GM12878 (cell line): ENCODE data around the gene USP28. TPM values are rescaled to one million over a fixed set of nuclear protein-coding genes. Genes with fewer than 3 reads are reported as not detected.

ENCODE experiments used
- ATAC-seq: fragments of 200-7000 bp; cut with Tn5 transposase; 3 replicates; pipeline ENCODE4 v1.9.1; 2020; ENCODE audit warnings: mild to moderate bottlenecking, moderate library complexity
- BruUV-seq: library from RNA; stranded (reverse); fragments of 400-500 nt; replicated peaks from 2 replicates; lab custom pipeline; 2021; lab: Mats Ljungman, UMichigan
- CTCF ChIA-PET: fragments of 300-600 bp; sonication (Branson Sonifier 250); formaldehyde crosslinking; extraction: SDS; loops from one replicate; lab custom pipeline; 2021; ENCODE audit warnings: inconsistent platforms; lab: Yijun Ruan, JAX
- POLR2A ChIA-PET: fragments of 350-600 bp; formaldehyde crosslinking; extraction: SDS; loops from one replicate; lab custom pipeline; 2021; ENCODE audit warnings: inconsistent platforms; lab: Charles Lee
- RAD21 ChIA-PET: fragments of 300-600 bp; sonication (Branson Sonifier 250); formaldehyde crosslinking; loops from one replicate; lab custom pipeline; 2023; ENCODE audit warnings: antibody characterized with exemption; ENCODE audit not compliant: unreplicated experiment; lab: Charles Lee
- SMC1A ChIA-PET: fragments of 300-600 bp; sonication (Branson Sonifier 250); formaldehyde crosslinking; loops from one replicate; lab custom pipeline; 2023; ENCODE audit not compliant: unreplicated experiment, uncharacterized antibody; lab: Charles Lee
- DNase-seq: peaks from one replicate; pipeline ENCODE4 v3.0.0-alpha.2; 2011; ENCODE audit warnings: low read depth, low spot score
- FAIRE-seq: peaks from 3 replicates; lab custom pipeline; 2011; peaks lifted over from hg19 to GRCh38; lab: Jason Lieb, UNC
- H2AFZ ChIP-seq: 2 replicates; pipeline ENCODE4 v1.6.0; 2011; ENCODE audit warnings: low read depth, low read length, control low read depth; ENCODE audit not compliant: control insufficient read depth
- H3K27ac ChIP-seq: 2 replicates; pipeline ENCODE4 v1.5.1; 2011; ENCODE audit warnings: control low read depth; ENCODE audit not compliant: control insufficient read depth, insufficient read depth
- H3K27me3 ChIP-seq, 2 experiments: replicated peaks in 1 of 2; 2 replicates each; pipeline versions ENCODE4 v1.6.0 to v1.6.1; 2011; ENCODE audit warnings: low read length in 1 of 2; ENCODE audit not compliant: control insufficient read depth in 2 of 2, insufficient read depth in 2 of 2
- H3K36me3 ChIP-seq, 2 experiments: 2 replicates each; pipeline ENCODE4 v1.5.1; 2011; ENCODE audit warnings: low read length in 1 of 2; ENCODE audit not compliant: control insufficient read depth in 2 of 2, insufficient read depth in 2 of 2
- H3K4me1 ChIP-seq: 2 replicates; pipeline ENCODE4 v1.6.1; 2011; ENCODE audit warnings: mild to moderate bottlenecking, low read length, moderate library complexity, mixed read lengths; ENCODE audit not compliant: control insufficient read depth, insufficient read depth
- H3K4me2 ChIP-seq: 2 replicates; pipeline ENCODE4 v1.6.0; 2011; ENCODE audit warnings: control low read depth; ENCODE audit not compliant: control insufficient read depth, insufficient read depth
- H3K4me3 ChIP-seq: fragments of 200-600 bp; sonication (generic); 2 replicates; pipeline ENCODE4 v1.5.1; 2016
- H3K79me2 ChIP-seq: 2 replicates; pipeline ENCODE4 v1.6.0; 2011; ENCODE audit warnings: low read length; ENCODE audit not compliant: control insufficient read depth, insufficient read depth
- H3K9ac ChIP-seq: 2 replicates; pipeline ENCODE4 v1.8.0; 2011; ENCODE audit warnings: low read length, control low read depth, mixed read lengths; ENCODE audit not compliant: control insufficient read depth, insufficient read depth
- H3K9me3 ChIP-seq: replicated peaks from 3 replicates; pipeline ENCODE4 v1.5.1; 2011; ENCODE audit warnings: mild to moderate bottlenecking, low read length; ENCODE audit not compliant: control insufficient read depth, insufficient read depth
- H4K20me1 ChIP-seq: 2 replicates; pipeline ENCODE4 v1.6.0; 2011; ENCODE audit not compliant: control insufficient read depth, insufficient read depth
- BCL11A ChIP-seq: IDR thresholded peaks from 2 replicates; pipeline ENCODE4 v1.6.1; 2011; ENCODE audit warnings: low read depth, low read length
- FOS ChIP-seq: IDR thresholded peaks from 3 replicates; pipeline ENCODE4 v1.6.1; 2011; ENCODE audit warnings: borderline replicate concordance; ENCODE audit not compliant: insufficient read length; ENCODE audit errors: extremely low read depth
- JUNB ChIP-seq: IDR thresholded peaks from 2 replicates; pipeline ENCODE4 v1.6.1; 2016; ENCODE audit warnings: antibody characterized with exemption, mild to moderate bottlenecking
- MEF2B ChIP-seq: fragments of 450-650 bp; IDR thresholded peaks from 2 replicates; pipeline ENCODE4 v1.6.1; 2018; ENCODE audit warnings: mild to moderate bottlenecking, moderate library complexity; ENCODE audit not compliant: partially characterized antibody, poor library complexity, severe bottlenecking
- PAX5 ChIP-seq: IDR thresholded peaks from 2 replicates; pipeline ENCODE4 v1.6.1; 2011; ENCODE audit warnings: low read depth, low read length, borderline replicate concordance
- SMAD5 ChIP-seq: IDR thresholded peaks from 2 replicates; pipeline ENCODE4 v1.6.1; 2016; ENCODE audit warnings: antibody characterized with exemption, low read depth
- SP1 ChIP-seq: IDR thresholded peaks from one replicate; pipeline ENCODE4 v1.6.1; 2011; ENCODE audit warnings: low read depth, low read length
- SPI1 ChIP-seq: IDR thresholded peaks from 2 replicates; pipeline ENCODE4 v1.6.1; 2011; ENCODE audit warnings: low read depth, mild to moderate bottlenecking, low read length, moderate library complexity, borderline replicate concordance; ENCODE audit not compliant: insufficient read depth
- ZNF384 ChIP-seq: IDR thresholded peaks from 2 replicates; pipeline ENCODE4 v1.6.1; 2012; ENCODE audit warnings: low read depth, mild to moderate bottlenecking, low read length, improper control_type of control experiment, borderline replicate concordance
- WGBS: methylation state at CpG from one replicate; pipeline ENCODE4 v1.1.6; 2016; ENCODE audit warnings: low lambda C conversion rate; ENCODE audit not compliant: insufficient replicate concordance, insufficient coverage; ENCODE audit errors: missing lambda C conversion rate; 5-methylcytosine and 5-hydroxymethylcytosine counted together
- in situ Hi-C: fragments of 300-500 bp; cut with MboI; formaldehyde crosslinking; loops from 9 replicates; pipeline ENCODE4 v1.14.3; 2018; ENCODE audit warnings: mixed read lengths
- intact Hi-C: fragments of 100-400 bp; cut with micrococcal nuclease; formaldehyde crosslinking; loops from one replicate; pipeline ENCODE4 v1.14.2; 2022; ENCODE audit not compliant: unreplicated experiment
- polyA plus RNA-seq, 11 experiments: library from polyadenylated mRNA; depleted of rRNA in 4 of 11; unstranded in 6 of 11; stranded (reverse) in 5 of 11; fragments of >200 nt; fragmentation: Nextera tagmentation in 4 of 11; fragmentation: Illumina TruSeq in 1 of 11; extraction: Ambion mirVana in 4 of 11; extraction: Trizol in 1 of 11; gene quantifications; 1 replicate in 1 of 11; 2 replicates in 10 of 11; pipeline versions ENCODE4 v1.2.1 to v1.2.3, GENCODE V29; 2011 to 2016; ENCODE audit warnings: inconsistent platforms in 2 of 11, missing spikeins in 2 of 11, low read depth in 1 of 11
- total RNA-seq, 4 experiments: library from RNA; depleted of rRNA in 3 of 4; stranded (reverse); fragments of >200 nt in 3 of 4; fragmentation: Illumina TruSeq in 1 of 4; extraction: Trizol in 1 of 4; gene quantifications; 2 replicates each; pipeline versions ENCODE4 v1.2.1 to v1.2.3, GENCODE V29; 2013 to 2021
- TF ChIP-seq, protein P1 (sequence below): fragments of 450-650 bp; IDR thresholded peaks from 2 replicates; pipeline ENCODE4 v1.6.1; 2017; ENCODE audit warnings: borderline replicate concordance

The USP28 gene
- total and polyA plus RNA-seq, 10 of the 15 experiments (the other 5 are each of a cell fraction or from before 2014, with no cell fraction given) = 2.8 to 60.4 (median 24.1) TPM

DNA sequence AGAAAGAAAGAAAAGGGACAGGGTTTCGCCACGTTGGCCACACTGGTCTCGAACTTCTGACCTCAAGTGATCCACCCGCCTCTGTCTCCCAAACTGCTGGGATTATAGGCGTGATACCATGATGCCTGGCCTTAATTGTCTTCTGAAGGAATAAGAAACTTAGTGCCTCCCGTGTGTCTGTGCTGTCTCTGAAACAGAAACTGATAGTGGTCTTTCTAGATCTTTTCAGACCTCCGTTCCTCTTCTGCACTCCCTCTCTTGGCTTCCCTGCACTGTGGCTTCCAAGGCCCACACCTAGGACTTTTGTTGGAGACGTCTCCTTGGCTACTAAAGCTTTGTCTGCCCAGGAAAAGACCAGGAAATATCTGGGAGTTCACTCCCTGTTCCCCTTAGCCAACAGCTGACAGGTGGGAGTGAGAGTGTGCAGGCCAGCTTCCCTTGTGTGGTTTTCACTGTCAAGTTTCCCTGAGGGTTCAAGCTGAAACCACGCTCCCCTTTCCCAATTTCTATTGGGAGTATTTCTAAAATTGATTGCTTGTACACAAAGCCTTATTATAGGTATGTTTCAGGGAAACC is 19.1 kb upstream of the USP28 start:
- RAD21 ChIA-PET = no interaction called here

DNA sequence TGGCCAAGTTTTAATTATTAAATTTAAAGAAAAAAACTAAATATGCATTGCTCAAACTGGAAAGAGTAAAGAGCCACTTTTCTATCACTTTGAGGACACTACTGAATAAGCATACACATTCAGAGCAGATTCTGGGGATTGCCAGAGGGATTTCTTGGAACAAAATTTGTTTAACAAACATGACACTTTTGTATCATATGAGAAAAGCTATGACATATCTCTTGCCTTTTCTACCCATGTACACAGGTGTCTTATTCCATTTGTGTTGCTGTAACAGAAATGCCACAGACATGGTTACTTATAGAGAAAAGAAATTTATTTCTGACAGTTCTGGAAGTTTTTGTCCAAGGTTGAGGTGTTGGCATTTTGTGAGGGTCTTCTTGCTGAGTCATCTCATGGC is 13.5 kb upstream of the USP28 start:
- no peak for TF ChIP-seq MEF2B
- TF ChIP-seq ZNF384 = no peak
- no peak for TF ChIP-seq JUNB
- no peak for TF ChIP-seq PAX5
- no peak for TF ChIP-seq FOS
- TF ChIP-seq, protein P1, sequence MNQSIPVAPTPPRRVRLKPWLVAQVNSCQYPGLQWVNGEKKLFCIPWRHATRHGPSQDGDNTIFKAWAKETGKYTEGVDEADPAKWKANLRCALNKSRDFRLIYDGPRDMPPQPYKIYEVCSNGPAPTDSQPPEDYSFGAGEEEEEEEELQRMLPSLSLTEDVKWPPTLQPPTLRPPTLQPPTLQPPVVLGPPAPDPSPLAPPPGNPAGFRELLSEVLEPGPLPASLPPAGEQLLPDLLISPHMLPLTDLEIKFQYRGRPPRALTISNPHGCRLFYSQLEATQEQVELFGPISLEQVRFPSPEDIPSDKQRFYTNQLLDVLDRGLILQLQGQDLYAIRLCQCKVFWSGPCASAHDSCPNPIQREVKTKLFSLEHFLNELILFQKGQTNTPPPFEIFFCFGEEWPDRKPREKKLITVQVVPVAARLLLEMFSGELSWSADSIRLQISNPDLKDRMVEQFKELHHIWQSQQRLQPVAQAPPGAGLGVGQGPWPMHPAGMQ = no peak
- TF ChIP-seq BCL11A = no peak
- TF ChIP-seq SMAD5 = no peak
- H2AFZ ChIP-seq = no peak overlapping the region
- intact Hi-C loops = no loop called here

More for the DNA sequence above, 19.1 kb upstream of the USP28 start:
- Histone ChIP-seq H3K27me3 (peaks cover 0 to 2% of the 10 kb centered on the region in 2 experiments; a peak in 1 of 4 replicates), H3K9me3 (no peaks in the 10 kb centered on the region), H3K4me1 (peaks cover 10% of the 10 kb centered on the region), H3K27ac (no peak overlapping the region), H4K20me1 (no peaks in the 10 kb centered on the region), H3K4me2 (peak overlapping the region; percentile 71; the same call in 1 of the 2 replicates), H3K79me2 (no peaks in the 10 kb centered on the region), H3K4me3 (no peak overlapping the region; the same call in 1 of the 2 replicates), H2AFZ (peak overlapping the region; percentile 69), H3K9ac (no peak overlapping the region), H3K36me3 (no peaks in the 10 kb centered on the region)
- WGBS = 8% methylated on average over 9 of the region's 9 CpGs
- ChIA-PET SMC1A (interaction anchor here (2.7 to 4.0 kb wide), 2 partner anchors 89 to 367 kb away, joined by 12 to 40 read pairs; no protein-coding TSS in a partner anchor), CTCF (interaction anchor here (0.6 to 6.0 kb wide), 4 partner anchors 11 to 366 kb away, joined by 3 to 120 read pairs (median 16); partner anchors contain the start of gene HTR3B), POLR2A (no interaction called here)
- no TSS peak for BruUV-seq
- FAIRE-seq (peak; percentile 75), DNase-seq (no peak), ATAC-seq (peak; percentile 81)
- in situ Hi-C loops (no loop called here), intact Hi-C loops (no loop called here)
- TF ChIP-seq SP1 = no peak
- TF ChIP-seq SPI1 = peak; percentile 10; the same call in 1 of the 2 replicates
- TF ChIP-seq, all 136 proteins: peak for 1

More for the DNA sequence above, 13.5 kb upstream of the USP28 start:
- no peaks in the 10 kb centered on the region for H3K79me2 ChIP-seq
- no peak overlapping the region for H3K27ac ChIP-seq
- BruUV-seq = no TSS peak
- no peak overlapping the region for H3K9ac ChIP-seq
- ChIA-PET RAD21 (interaction anchor here (0.6 kb wide), 1 partner anchor 14 kb away, joined by 3 read pairs; no protein-coding TSS in a partner anchor), SMC1A (no interaction called here), CTCF (interaction anchor here (0.9 kb wide), 1 partner anchor 74 kb away, joined by 3 read pairs; no protein-coding TSS in a partner anchor), POLR2A (interaction anchor here (0.7 kb wide), 1 partner anchor 1533 kb away, joined by 7 read pairs; no protein-coding TSS in a partner anchor)
- H3K36me3 ChIP-seq = no peaks in the 10 kb centered on the region
- DNase-seq = no peak
- H4K20me1 ChIP-seq = no peaks in the 10 kb centered on the region
- no peak overlapping the region for H3K4me3 ChIP-seq
- in situ Hi-C loops = no loop called here
- no peaks in the 10 kb centered on the region for H3K27me3 ChIP-seq
- peaks cover 1% of the 10 kb centered on the region; the same call in 1 of the 2 replicates for H3K4me1 ChIP-seq
- no peak overlapping the region for H3K4me2 ChIP-seq
- no peak for ATAC-seq
- FAIRE-seq = no peak
- no peaks in the 10 kb centered on the region for H3K9me3 ChIP-seq
